ENCODE data around the gene S100PBP. TPM values are rescaled to one million over a fixed set of nuclear protein-coding genes. Genes with fewer than 3 reads are reported as not detected.

S100PBP gene
- 10 to 100 TPM; 24.2 to 30.8 TPM for total RNA-seq
- long read RNA-seq, donor 1, partial matches to known transcripts, result 0 of 10 reads
- long read RNA-seq, donor 1, other reads (novel, unspliced or antisense), result 7 of 10 reads
- long read RNA-seq, donor 2, full-length matches to known transcripts, result 1 of 11 reads
- long read RNA-seq, donor 2, partial matches to known transcripts, result 3 of 11 reads
- long read RNA-seq, donor 2, other reads (novel, unspliced or antisense), result 7 of 11 reads

- intact Hi-C loops (cut with DNase I), result no loop called here
- peak; percentile 100 for DNase-seq (ENCODE audit: low spot score)
Measured at GRCh38 chr1:32817159-32817814, at the start of gene S100PBP, which contains the start of gene YARS1. Gene S100PBP (plus strand): TSS chr1:32817653. CDS start chr1:32826100, 8,447 bp downstream. Gene YARS1 (minus strand): TSS chr1:32817358. CDS start chr1:32817244, 114 bp downstream.

- DNase-seq (ENCODE audit: low spot score), result peak; percentile 58
- intact Hi-C loops (cut with DNase I), result no loop called here
Measured at GRCh38 chr1:32768110-32768850, 49.2 kb upstream of the S100PBP start.

- intact Hi-C loops (cut with DNase I), result loop anchor here (5.0 kb wide), 1 partner anchor 57 kb away; no protein-coding TSS in a partner anchor
- peak; percentile 67 for DNase-seq (ENCODE audit: low spot score)
Measured at GRCh38 chr1:32769524-32770220, 47.8 kb upstream of the S100PBP start.

GRCh38 chr1:32770221-32770731 lies 47.2 kb upstream of the S100PBP start:
- intact Hi-C loops (cut with DNase I), result loop anchor here (5.0 kb wide), 1 partner anchor 58 kb away; no protein-coding TSS in a partner anchor
- peak; percentile 76 for DNase-seq (ENCODE audit: low spot score)

- DNase-seq (ENCODE audit: low spot score), result peak; percentile 68
- intact Hi-C loops (cut with DNase I), result loop anchor here (5.0 kb wide), 1 partner anchor 59 kb away; no protein-coding TSS in a partner anchor
Measured at GRCh38 chr1:32770741-32771548, 46.5 kb upstream of the S100PBP start.

- DNase-seq (ENCODE audit: low spot score), result peak; percentile 82
- intact Hi-C loops (cut with DNase I), result loop anchor here (5.0 kb wide), 1 partner anchor 59 kb away; no protein-coding TSS in a partner anchor
Measured at GRCh38 chr1:32771561-32772280, 45.7 kb upstream of the S100PBP start.

- intact Hi-C loops (cut with DNase I), result loop anchor here (5.0 kb wide), 1 partner anchor 60 kb away; no protein-coding TSS in a partner anchor
- peak; percentile 54 for DNase-seq (ENCODE audit: low spot score)
Measured at GRCh38 chr1:32772281-32773017, 45.0 kb upstream of the S100PBP start.

GRCh38 chr1:32773018-32773763 lies 44.3 kb upstream of the S100PBP start:
- DNase-seq (ENCODE audit: low spot score), result peak; percentile 93
- intact Hi-C loops (cut with DNase I), result loop anchor here (5.0 kb wide), 1 partner anchor 61 kb away; no protein-coding TSS in a partner anchor

GRCh38 chr1:32773764-32774463 lies 43.5 kb upstream of the S100PBP start:
- DNase-seq (ENCODE audit: low spot score), result peak; percentile 41
- intact Hi-C loops (cut with DNase I), result loop anchor here (5.0 kb wide), 1 partner anchor 62 kb away; no protein-coding TSS in a partner anchor

- intact Hi-C loops (cut with DNase I), result loop anchor here (5.0 kb wide), 1 partner anchor 62 kb away; no protein-coding TSS in a partner anchor
- DNase-seq (ENCODE audit: low spot score), result no peak
Measured at GRCh38 chr1:32774464-32774808, 43.0 kb upstream of the S100PBP start.

GRCh38 chr1:32774950-32775634 lies 42.4 kb upstream of the S100PBP start:
- intact Hi-C loops (cut with DNase I), result loop anchor here (5.0 kb wide), 1 partner anchor 63 kb away; no protein-coding TSS in a partner anchor
- DNase-seq (ENCODE audit: low spot score), result peak; percentile 57

GRCh38 chr1:32775640-32776337 lies 41.7 kb upstream of the S100PBP start:
- DNase-seq (ENCODE audit: low spot score), result peak; percentile 58
- intact Hi-C loops (cut with DNase I), result no loop called here

- intact Hi-C loops (cut with DNase I), result no loop called here
- no peak for DNase-seq (ENCODE audit: low spot score)
Measured at GRCh38 chr1:32779242-32779641, 38.2 kb upstream of the S100PBP start.

GRCh38 chr1:32780005-32780404 lies 37.4 kb upstream of the S100PBP start:
- intact Hi-C loops (cut with DNase I), result no loop called here
- no peak for DNase-seq (ENCODE audit: low spot score)

All from posterior vena cava (tissue), 2 donors.